Activated CD4-positive, alpha-beta T cell treated with anti-CD3 and anti-CD28 coated beads for 36 hours (primary cell): ENCODE results near the gene SOAT2. TPM values are rescaled to one million over a fixed set of nuclear protein-coding genes. Genes with fewer than 3 reads are reported as not detected.

Experiments used
- ATAC-seq: fragments of 200-7000 bp; cut with Tn5 transposase; one replicate; pipeline ENCODE4 v1.10.0; 2021; ENCODE audit warnings: mild to moderate bottlenecking, moderate library complexity
- CTCF ChIA-PET: fragments of 350-600 bp; sonication (Branson Sonifier 250); formaldehyde crosslinking; loops from one replicate; lab custom pipeline; 2021; ENCODE audit warnings: antibody characterized with exemption; lab: Charles Lee
- POLR2A ChIA-PET: fragments of 350-600 bp; sonication (Branson Sonifier 250); formaldehyde crosslinking; loops from one replicate; lab custom pipeline; 2021; ENCODE audit warnings: antibody characterized with exemption, inconsistent platforms; lab: Charles Lee
- DNase-seq: peaks from one replicate; pipeline ENCODE4 v3.0.0-alpha.2; 2020
- H3K27ac Mint-ChIP-seq: one replicate; pipeline ENCODE4 v1.8.0; 2021; ENCODE audit warnings: mixed read lengths
- H3K27me3 Mint-ChIP-seq: one replicate; pipeline ENCODE4 v1.8.0; 2021; ENCODE audit warnings: mixed read lengths
- H3K36me3 Mint-ChIP-seq: one replicate; pipeline ENCODE4 v1.8.0; 2021; ENCODE audit warnings: low read depth, mixed read lengths
- H3K4me1 Mint-ChIP-seq: one replicate; pipeline ENCODE4 v1.8.0; 2021; ENCODE audit warnings: mixed read lengths
- H3K4me3 Mint-ChIP-seq: one replicate; pipeline ENCODE4 v1.8.0; 2021; ENCODE audit warnings: mild to moderate bottlenecking, moderate library complexity, mixed read lengths
- H3K9me3 Mint-ChIP-seq: one replicate; pipeline ENCODE4 v1.8.0; 2021; ENCODE audit warnings: low read depth, mixed read lengths
- intact Hi-C, 2 experiments: fragments of 100-400 bp; cut with DNase I in 1 of 2; cut with micrococcal nuclease in 1 of 2; formaldehyde crosslinking; loops; one replicate each; pipeline versions ENCODE4 v1.14.2 to v1.15.1; 2022 to 2024; cut with DNase I, micrococcal nuclease
- microRNA-seq: library from miRNA; unstranded; fragments of <30 nt; microRNA quantifications from one replicate; pipeline ENCODE4 v1.2.0, GENCODE V29; 2021; ENCODE audit warnings: borderline replicate concordance
- total RNA-seq, 2 experiments: library from RNA; stranded (reverse); gene quantifications; one replicate each; pipeline ENCODE4 v1.2.3, GENCODE V29; 2021

Gene SOAT2
- total RNA-seq, 2 experiments from 2014 or later, result 0.57 to 0.79 TPM

GRCh38 chr12:53172352-53172751 lies 69.1 kb downstream of the SOAT2 start:
- ChIA-PET POLR2A (interaction anchor here (0.5 kb wide), 1 partner anchor 1219 kb away, joined by 3 read pairs; no protein-coding TSS in a partner anchor), CTCF (interaction anchor here (1.0 kb wide), 1 partner anchor 13 kb away, joined by 4 read pairs; no protein-coding TSS in a partner anchor)
- no peak overlapping the region for H3K4me3 Mint-ChIP-seq
- H3K27ac Mint-ChIP-seq, result no peak overlapping the region
- peaks cover 7% of the 10 kb centered on the region for H3K4me1 Mint-ChIP-seq
- no peaks in the 10 kb centered on the region for H3K9me3 Mint-ChIP-seq
- intact Hi-C loops, result no loop called here
- DNase-seq, result no peak
- no peaks in the 10 kb centered on the region for H3K27me3 Mint-ChIP-seq
- H3K36me3 Mint-ChIP-seq, result peaks cover 9% of the 10 kb centered on the region
- no peak for ATAC-seq

- peaks cover 9% of the 10 kb centered on the region for H3K36me3 Mint-ChIP-seq
- no peak overlapping the region for H3K4me3 Mint-ChIP-seq
- intact Hi-C loops, result no loop called here
- ATAC-seq (no peak), DNase-seq (no peak)
- H3K27ac Mint-ChIP-seq, result no peak overlapping the region
- POLR2A ChIA-PET, result no interaction called here
- H3K27me3 Mint-ChIP-seq, result no peaks in the 10 kb centered on the region
- H3K4me1 Mint-ChIP-seq, result peaks cover 7% of the 10 kb centered on the region
- H3K9me3 Mint-ChIP-seq, result no peaks in the 10 kb centered on the region
- CTCF ChIA-PET, result interaction anchor here (1.0 kb wide), 1 partner anchor 14 kb away, joined by 4 read pairs; no protein-coding TSS in a partner anchor
These were observed 69.9 kb downstream of the SOAT2 start for GRCh38 chr12:53173085-53173715.

Small RNA genes lying within 50 kb of the gene (microRNA-seq; reads per million reads assigned to microRNA genes)
- gene MIR6757, result not detected

Other genes starting within 250 kb of the SOAT2 start
- gene KRT8, start 198.4 kb upstream of the SOAT2 start, total RNA-seq, result 1 to 10 TPM in 1 of 2 experiments, under 1 TPM in 1; 0.56 to 1.1 TPM
- 1 to 10 TPM; 5.3 to 5.4 TPM for gene KRT18, start 154.4 kb upstream of the SOAT2 start, total RNA-seq
- 100 to 1,000 TPM; 698 to 781 TPM for gene EIF4B, start 97.0 kb upstream of the SOAT2 start, total RNA-seq
- gene TNS2, start 53.4 kb upstream of the SOAT2 start, total RNA-seq, result 1 to 10 TPM in 1 of 2 experiments, under 1 TPM in 1; 0.77 to 2.4 TPM
- 10 to 100 TPM; 13.7 to 18.2 TPM for gene SPRYD3, start 24.1 kb upstream of the SOAT2 start, total RNA-seq
- gene IGFBP6, start 5.8 kb upstream of the SOAT2 start, total RNA-seq, result 1 to 10 TPM; 1.3 to 2.4 TPM
- gene ZNF740, start 77.2 kb downstream of the SOAT2 start, total RNA-seq, result 10 to 100 TPM; 34.9 to 40.2 TPM
- 10 to 100 TPM; 20.0 to 23.1 TPM for gene CSAD, start 77.4 kb downstream of the SOAT2 start, total RNA-seq
- 10 to 100 TPM; 73.0 to 77.6 TPM for gene ITGB7, start 103.8 kb downstream of the SOAT2 start, total RNA-seq
- 10 to 100 TPM; 20.0 to 21.6 TPM for gene RARG, start 128.7 kb downstream of the SOAT2 start, total RNA-seq
- 10 to 100 TPM; 60.8 to 66.9 TPM for gene ESPL1, start 164.8 kb downstream of the SOAT2 start, total RNA-seq
- 100 to 1,000 TPM; 253 to 322 TPM for gene PFDN5, start 192.1 kb downstream of the SOAT2 start, total RNA-seq
- gene MYG1, start 196.2 kb downstream of the SOAT2 start, total RNA-seq, result 10 to 100 TPM; 61.9 to 68.8 TPM
- 10 to 100 TPM; 65.5 to 72.5 TPM for gene AAAS, start 218.1 kb downstream of the SOAT2 start, total RNA-seq
- not detected for gene SP7, start 232.9 kb downstream of the SOAT2 start, total RNA-seq